Measurements from ENCODE around the gene UPK3A.
A peak's percentile ranks its signal among the peaks of the same experiment; 100 is the strongest.

The UPK3A gene

GRCh38 chr22:45284705-45285262 is at the start of gene UPK3A:
Gene UPK3A, plus strand, starts transcription at chr22:45284949. Its CDS starts 65 bp downstream, at chr22:45285014.
- Histone ChIP-seq H3K9me3 (ENCODE audit: low read length) (no peaks in the 10 kb centered on the region), H3K27ac (ENCODE audit: low read depth, low read length) (no peak within 1 kb of the TSS), H3K4me3 (ENCODE audit: low read depth in 1 of 2, low read length in 2 of 2) (peak within 1 kb of the TSS; percentile 27 to 32), H3K36me3 (ENCODE audit: insufficient read depth, low read length) (no peaks in the 10 kb centered on the region), H3K4me1 (ENCODE audit: insufficient read depth, low read length) (peaks cover 11% of the 10 kb centered on the region), H3K9ac (ENCODE audit: low read length) (no peak within 1 kb of the TSS), H3K27me3 (ENCODE audit: control insufficient read depth in 1 of 2, insufficient read depth in 2 of 2, low read length in 2 of 2) (peaks cover 6 to 14% of the 10 kb centered on the region in 2 donors)

GRCh38 chr22:45235101-45235777 is 49.5 kb upstream of the UPK3A start:
- no peak overlapping the region for H3K9ac ChIP-seq (ENCODE audit: low read length)
- no peaks in the 10 kb centered on the region for H3K9me3 ChIP-seq (ENCODE audit: low read length)
- H3K4me1 ChIP-seq (ENCODE audit: insufficient read depth, low read length): peaks cover 13% of the 10 kb centered on the region
- no peaks in the 10 kb centered on the region for H3K36me3 ChIP-seq (ENCODE audit: insufficient read depth, low read length)
- no peak overlapping the region for H3K27ac ChIP-seq (ENCODE audit: low read depth, low read length)
- H3K27me3 ChIP-seq (ENCODE audit: control insufficient read depth in 1 of 2, insufficient read depth in 2 of 2, low read length in 2 of 2): no peaks in the 10 kb centered on the region
- no peak overlapping the region for H3K4me3 ChIP-seq (ENCODE audit: low read depth in 1 of 2, low read length in 2 of 2)

GRCh38 chr22:45235851-45236342 is 48.9 kb upstream of the UPK3A start:
- no peaks in the 10 kb centered on the region for H3K36me3 ChIP-seq (ENCODE audit: insufficient read depth, low read length)
- no peak overlapping the region for H3K27ac ChIP-seq (ENCODE audit: low read depth, low read length)
- peaks cover 13% of the 10 kb centered on the region for H3K4me1 ChIP-seq (ENCODE audit: insufficient read depth, low read length)
- no peak overlapping the region for H3K9ac ChIP-seq (ENCODE audit: low read length)
- H3K9me3 ChIP-seq (ENCODE audit: low read length): no peaks in the 10 kb centered on the region
- no peaks in the 10 kb centered on the region for H3K27me3 ChIP-seq (ENCODE audit: control insufficient read depth in 1 of 2, insufficient read depth in 2 of 2, low read length in 2 of 2)
- no peak overlapping the region for H3K4me3 ChIP-seq (ENCODE audit: low read depth in 1 of 2, low read length in 2 of 2)

DNA sequence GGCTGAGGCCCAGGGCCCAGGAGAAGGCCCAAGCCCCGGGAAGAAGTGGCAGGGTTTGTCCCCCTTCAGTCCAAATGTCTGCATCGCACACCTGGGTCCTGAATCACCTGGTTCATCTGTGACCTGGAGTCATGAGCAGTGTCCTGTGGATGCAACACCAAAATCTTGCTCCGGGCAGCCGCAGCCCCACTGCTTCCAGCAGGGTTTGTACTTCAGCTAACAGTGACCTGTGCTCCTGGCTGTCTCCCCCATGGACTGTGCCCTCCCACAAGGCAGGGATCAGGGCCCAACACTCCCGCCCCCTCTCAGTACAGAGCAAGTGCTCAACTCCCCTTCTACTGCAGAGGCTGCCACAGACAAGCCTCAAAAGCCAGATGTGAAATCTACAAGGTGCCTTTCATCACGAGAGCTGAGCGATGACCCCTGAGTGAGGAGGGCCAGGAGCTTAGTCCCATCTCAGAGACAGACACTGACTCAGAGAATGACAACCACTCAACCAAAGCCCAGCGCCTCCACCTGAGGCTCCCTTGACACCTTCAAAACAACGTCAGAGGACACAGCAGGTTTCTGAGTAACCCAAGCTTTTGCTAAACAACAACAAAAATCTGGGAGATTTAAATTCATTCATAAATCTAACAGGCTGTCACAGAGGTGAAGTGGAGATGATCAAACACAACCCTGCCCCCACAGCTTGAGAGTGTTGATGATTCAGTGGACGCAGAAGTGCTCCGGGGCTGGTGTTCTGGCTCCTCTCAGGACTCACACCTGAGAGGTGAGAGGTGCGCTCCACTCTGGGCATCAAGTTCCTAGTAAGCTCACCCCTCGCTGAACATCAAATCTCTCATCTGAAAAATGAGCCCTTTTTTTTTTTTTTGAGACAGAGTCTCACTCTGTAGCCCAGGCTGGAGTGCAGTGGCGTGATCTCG is 47.4 kb upstream of the UPK3A start:
- no peaks in the 10 kb centered on the region for H3K27me3 ChIP-seq (ENCODE audit: control insufficient read depth in 1 of 2, insufficient read depth in 2 of 2, low read length in 2 of 2)
- peaks cover 13% of the 10 kb centered on the region for H3K4me1 ChIP-seq (ENCODE audit: insufficient read depth, low read length)
- H3K4me3 ChIP-seq (ENCODE audit: low read depth in 1 of 2, low read length in 2 of 2): no peak overlapping the region
- no peaks in the 10 kb centered on the region for H3K9me3 ChIP-seq (ENCODE audit: low read length)
- no peak overlapping the region for H3K9ac ChIP-seq (ENCODE audit: low read length)
- H3K36me3 ChIP-seq (ENCODE audit: insufficient read depth, low read length): no peaks in the 10 kb centered on the region
- H3K27ac ChIP-seq (ENCODE audit: low read depth, low read length): no peak overlapping the region

GRCh38 chr22:45238076-45238956 is 46.4 kb upstream of the UPK3A start:
- H3K9me3 ChIP-seq (ENCODE audit: low read length): no peaks in the 10 kb centered on the region
- no peak overlapping the region for H3K9ac ChIP-seq (ENCODE audit: low read length)
- H3K27me3 ChIP-seq (ENCODE audit: control insufficient read depth in 1 of 2, insufficient read depth in 2 of 2, low read length in 2 of 2): no peaks in the 10 kb centered on the region
- H3K4me3 ChIP-seq (ENCODE audit: low read depth in 1 of 2, low read length in 2 of 2): no peak overlapping the region
- no peak overlapping the region for H3K27ac ChIP-seq (ENCODE audit: low read depth, low read length)
- H3K4me1 ChIP-seq (ENCODE audit: insufficient read depth, low read length): peaks cover 13% of the 10 kb centered on the region
- H3K36me3 ChIP-seq (ENCODE audit: insufficient read depth, low read length): no peaks in the 10 kb centered on the region

- H3K9ac ChIP-seq (ENCODE audit: low read length): no peak overlapping the region
- H3K4me1 ChIP-seq (ENCODE audit: insufficient read depth, low read length): peaks cover 13% of the 10 kb centered on the region
- peak overlapping the region in 1 of 2 donors; percentile 82 for H3K4me3 ChIP-seq (ENCODE audit: low read depth in 1 of 2, low read length in 2 of 2)
- H3K27me3 ChIP-seq (ENCODE audit: control insufficient read depth in 1 of 2, insufficient read depth in 2 of 2, low read length in 2 of 2): no peaks in the 10 kb centered on the region
- H3K9me3 ChIP-seq (ENCODE audit: low read length): no peaks in the 10 kb centered on the region
- H3K27ac ChIP-seq (ENCODE audit: low read depth, low read length): no peak overlapping the region
- H3K36me3 ChIP-seq (ENCODE audit: insufficient read depth, low read length): no peaks in the 10 kb centered on the region
Observed at GRCh38 chr22:45238957-45239680, 45.6 kb upstream of the UPK3A start.

GRCh38 chr22:45239681-45240051 is 45.1 kb upstream of the UPK3A start:
- H3K4me1 ChIP-seq (ENCODE audit: insufficient read depth, low read length): peaks cover 13% of the 10 kb centered on the region
- H3K4me3 ChIP-seq (ENCODE audit: low read depth in 1 of 2, low read length in 2 of 2): peak overlapping the region; percentile 65 to 82
- H3K9ac ChIP-seq (ENCODE audit: low read length): no peak overlapping the region
- no peaks in the 10 kb centered on the region for H3K9me3 ChIP-seq (ENCODE audit: low read length)
- no peaks in the 10 kb centered on the region for H3K27me3 ChIP-seq (ENCODE audit: control insufficient read depth in 1 of 2, insufficient read depth in 2 of 2, low read length in 2 of 2)
- H3K27ac ChIP-seq (ENCODE audit: low read depth, low read length): peak overlapping the region; percentile 21
- H3K36me3 ChIP-seq (ENCODE audit: insufficient read depth, low read length): no peaks in the 10 kb centered on the region

DNA sequence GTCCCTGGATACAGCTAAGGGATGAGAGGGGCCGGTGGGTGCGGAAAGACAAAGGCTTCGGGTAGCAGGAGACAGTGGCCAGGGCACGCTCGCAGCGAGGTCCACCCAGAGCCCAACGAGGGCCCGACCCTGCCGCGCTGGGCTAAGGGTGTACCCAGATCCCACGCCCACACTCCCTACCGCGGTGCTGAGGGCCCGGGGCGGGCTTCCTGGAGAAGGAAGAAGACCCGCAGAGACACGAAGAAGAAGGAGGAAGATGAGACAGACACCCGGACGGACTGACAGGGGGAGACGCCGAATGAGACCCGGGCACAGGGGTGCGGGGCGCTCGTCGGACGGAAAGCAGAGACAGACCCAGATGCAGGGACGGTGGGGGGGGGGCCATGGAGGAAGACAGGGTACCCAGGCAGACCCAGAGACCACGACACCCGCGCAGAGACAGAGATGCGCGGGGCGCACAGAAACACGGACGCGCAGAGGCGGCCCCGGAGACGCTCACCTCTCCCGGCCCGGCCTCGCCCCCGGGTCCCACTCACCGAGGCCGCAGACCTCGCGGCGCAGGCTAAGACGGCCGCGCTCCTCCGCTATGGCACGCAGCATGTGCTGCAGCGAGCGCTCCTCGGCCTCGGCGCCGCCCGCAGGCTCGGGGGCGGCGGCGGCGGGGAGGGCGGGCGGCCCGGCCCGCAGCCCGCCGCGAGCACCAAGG is 44.5 kb upstream of the UPK3A start:
- Histone ChIP-seq H3K9ac (ENCODE audit: low read length) (no peak overlapping the region), H3K36me3 (ENCODE audit: insufficient read depth, low read length) (no peaks in the 10 kb centered on the region), H3K27me3 (ENCODE audit: control insufficient read depth in 1 of 2, insufficient read depth in 2 of 2, low read length in 2 of 2) (no peaks in the 10 kb centered on the region), H3K27ac (ENCODE audit: low read depth, low read length) (peak overlapping the region; percentile 21), H3K9me3 (ENCODE audit: low read length) (no peaks in the 10 kb centered on the region), H3K4me3 (ENCODE audit: low read depth in 1 of 2, low read length in 2 of 2) (peak overlapping the region; percentile 65 to 82), H3K4me1 (ENCODE audit: insufficient read depth, low read length) (peaks cover 13% of the 10 kb centered on the region)

DNA sequence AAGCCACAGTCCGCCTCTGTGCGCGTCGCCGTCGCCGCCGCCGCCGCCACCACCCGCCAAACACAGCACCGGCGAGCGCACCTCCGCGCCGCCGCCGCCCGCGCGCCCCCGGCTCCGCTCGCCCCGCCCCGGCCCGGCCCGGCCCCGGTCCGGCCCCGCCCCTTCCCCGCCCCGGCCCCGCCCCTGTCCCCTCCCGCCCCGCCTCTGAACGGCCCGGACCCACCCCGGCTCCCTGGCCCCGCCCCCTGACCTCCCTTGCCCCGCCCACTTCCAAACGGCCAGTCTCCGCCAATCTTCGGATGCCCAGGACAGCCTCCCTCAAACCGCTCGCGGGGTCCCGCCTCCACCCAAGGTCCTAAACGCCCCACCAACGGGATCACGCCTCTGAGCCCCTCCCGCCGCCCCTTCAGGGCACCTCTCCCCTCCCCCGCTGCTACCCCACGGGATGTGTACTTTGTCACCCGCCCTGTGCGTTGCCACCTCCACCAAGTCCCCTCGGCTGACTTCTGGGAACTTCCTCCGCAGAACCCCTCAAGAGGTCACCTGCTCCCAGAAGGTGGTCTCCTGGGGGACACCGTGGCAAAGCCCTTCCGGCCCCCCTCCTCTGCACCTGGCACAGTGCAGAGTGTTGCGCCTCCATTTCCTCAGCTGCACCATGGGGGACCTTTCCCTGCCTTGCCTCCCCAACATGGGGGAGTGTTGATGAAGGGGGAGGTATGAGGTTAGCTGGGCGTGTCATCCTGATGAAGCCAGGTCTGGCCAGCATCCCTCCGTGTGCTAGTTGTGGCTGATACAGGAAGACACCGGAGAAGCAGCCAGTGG is 43.7 kb upstream of the UPK3A start, which contains the start of gene KIAA0930:
TSS of gene KIAA0930 (minus strand) at position 85 of the 822 bp plus-strand sequence. CDS start 191 bp downstream, outside the sequence.
- peaks cover 13% of the 10 kb centered on the region for H3K4me1 ChIP-seq (ENCODE audit: insufficient read depth, low read length)
- H3K36me3 ChIP-seq (ENCODE audit: insufficient read depth, low read length): no peaks in the 10 kb centered on the region
- no peaks in the 10 kb centered on the region for H3K9me3 ChIP-seq (ENCODE audit: low read length)
- peak within 1 kb of the TSS; percentile 65 to 82 for H3K4me3 ChIP-seq (ENCODE audit: low read depth in 1 of 2, low read length in 2 of 2)
- no peaks in the 10 kb centered on the region for H3K27me3 ChIP-seq (ENCODE audit: control insufficient read depth in 1 of 2, insufficient read depth in 2 of 2, low read length in 2 of 2)
- peak within 1 kb of the TSS; percentile 30 for H3K27ac ChIP-seq (ENCODE audit: low read depth, low read length)
- H3K9ac ChIP-seq (ENCODE audit: low read length): no peak within 1 kb of the TSS

Data from muscle layer of colon (tissue), 2 donors.